ENCODE data around the gene SSH2.

DNA sequence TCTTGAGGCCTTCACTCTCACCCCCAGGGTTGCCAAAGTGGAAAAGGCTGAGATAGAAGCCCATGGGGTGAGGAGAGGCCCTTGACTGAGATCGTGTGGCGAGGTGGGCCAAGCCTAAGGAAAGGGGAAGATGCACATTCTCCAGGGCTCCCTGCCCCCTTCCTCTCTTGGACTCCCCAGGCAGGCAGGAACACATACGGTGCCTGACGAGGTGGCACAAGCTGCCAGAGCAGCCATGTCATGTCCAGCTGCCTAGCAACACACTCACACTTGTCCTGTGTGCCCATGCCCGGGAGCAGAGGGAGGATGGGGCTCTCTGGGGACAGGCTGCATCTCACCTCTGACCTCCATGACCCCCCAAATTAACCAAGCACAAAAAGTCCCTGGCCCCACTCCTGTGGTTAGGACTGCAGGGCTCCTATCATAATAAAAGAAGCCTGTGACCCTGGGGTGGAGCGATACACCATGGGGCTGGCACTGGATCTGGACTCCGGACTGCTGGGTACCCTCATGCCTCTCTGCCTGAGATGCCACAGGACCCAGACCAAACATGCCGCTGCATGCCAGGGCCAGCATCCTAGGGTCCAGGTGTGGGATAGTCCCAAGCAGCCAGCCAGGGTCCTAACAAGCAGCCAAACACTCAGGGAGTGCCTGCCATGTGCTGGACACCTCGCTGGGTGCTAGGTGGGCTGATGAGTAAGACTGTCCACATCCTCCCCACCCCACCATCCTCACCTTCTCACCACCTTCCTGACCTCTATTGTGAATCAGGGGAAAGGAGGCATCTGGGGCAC, 343.2 kb downstream of the SSH2 start:
- TF ChIP-seq, protein P1, sequence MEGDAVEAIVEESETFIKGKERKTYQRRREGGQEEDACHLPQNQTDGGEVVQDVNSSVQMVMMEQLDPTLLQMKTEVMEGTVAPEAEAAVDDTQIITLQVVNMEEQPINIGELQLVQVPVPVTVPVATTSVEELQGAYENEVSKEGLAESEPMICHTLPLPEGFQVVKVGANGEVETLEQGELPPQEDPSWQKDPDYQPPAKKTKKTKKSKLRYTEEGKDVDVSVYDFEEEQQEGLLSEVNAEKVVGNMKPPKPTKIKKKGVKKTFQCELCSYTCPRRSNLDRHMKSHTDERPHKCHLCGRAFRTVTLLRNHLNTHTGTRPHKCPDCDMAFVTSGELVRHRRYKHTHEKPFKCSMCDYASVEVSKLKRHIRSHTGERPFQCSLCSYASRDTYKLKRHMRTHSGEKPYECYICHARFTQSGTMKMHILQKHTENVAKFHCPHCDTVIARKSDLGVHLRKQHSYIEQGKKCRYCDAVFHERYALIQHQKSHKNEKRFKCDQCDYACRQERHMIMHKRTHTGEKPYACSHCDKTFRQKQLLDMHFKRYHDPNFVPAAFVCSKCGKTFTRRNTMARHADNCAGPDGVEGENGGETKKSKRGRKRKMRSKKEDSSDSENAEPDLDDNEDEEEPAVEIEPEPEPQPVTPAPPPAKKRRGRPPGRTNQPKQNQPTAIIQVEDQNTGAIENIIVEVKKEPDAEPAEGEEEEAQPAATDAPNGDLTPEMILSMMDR (conservative IDR thresholded peaks at IDR 0.05): no peak
- TF ChIP-seq EZH2 (IDR thresholded peaks at IDR 0.05; ENCODE audit: low read depth): no peak
